ENCODE measurements around the gene IQCK. TPM values are rescaled to one million over a fixed set of nuclear protein-coding genes. Genes with fewer than 3 reads are reported as not detected.

IQCK gene
- total RNA-seq, 1 experiment from 2014 or later, result 11.7 TPM

DNA sequence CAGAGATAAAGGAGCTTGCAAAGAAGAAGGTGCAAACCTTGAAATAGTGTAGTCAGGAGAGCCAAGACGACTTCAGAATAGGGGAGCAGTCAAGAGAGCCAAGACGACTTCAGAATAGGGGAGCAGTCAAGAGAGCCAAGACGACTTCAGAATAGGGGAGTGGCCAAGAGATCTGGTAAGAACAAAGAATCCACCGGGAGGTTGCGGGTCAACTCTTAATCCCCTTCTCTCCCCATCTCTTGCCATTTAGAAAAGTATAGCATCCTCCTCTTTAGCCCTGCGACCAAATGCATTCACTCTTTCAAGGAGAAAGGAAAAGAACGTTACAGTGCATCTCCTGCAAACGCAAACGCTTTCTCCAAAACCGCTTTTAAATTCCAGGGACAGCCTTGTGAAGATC is 757 bp upstream of the IQCK start:
- no peak for DNase-seq (ENCODE audit: low spot score)

DNA sequence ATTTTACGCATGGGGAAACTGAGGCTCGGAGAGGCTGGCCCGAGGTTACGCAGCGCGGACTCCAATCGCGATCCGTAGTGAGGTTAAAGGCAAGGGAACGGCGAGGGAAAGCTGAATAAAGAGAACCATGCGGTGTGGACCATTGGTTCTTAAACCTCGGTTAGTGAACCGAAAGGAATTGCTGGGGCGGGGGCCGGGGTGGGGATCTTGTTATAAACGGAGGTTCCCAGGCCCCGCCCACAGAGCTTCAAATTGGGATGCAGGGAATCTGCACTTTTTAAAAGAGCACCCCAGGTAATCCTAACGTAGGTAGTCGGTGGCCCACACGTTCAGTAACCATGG is 524 bp downstream of the IQCK start:
- no peak for DNase-seq (ENCODE audit: low spot score)

DNA sequence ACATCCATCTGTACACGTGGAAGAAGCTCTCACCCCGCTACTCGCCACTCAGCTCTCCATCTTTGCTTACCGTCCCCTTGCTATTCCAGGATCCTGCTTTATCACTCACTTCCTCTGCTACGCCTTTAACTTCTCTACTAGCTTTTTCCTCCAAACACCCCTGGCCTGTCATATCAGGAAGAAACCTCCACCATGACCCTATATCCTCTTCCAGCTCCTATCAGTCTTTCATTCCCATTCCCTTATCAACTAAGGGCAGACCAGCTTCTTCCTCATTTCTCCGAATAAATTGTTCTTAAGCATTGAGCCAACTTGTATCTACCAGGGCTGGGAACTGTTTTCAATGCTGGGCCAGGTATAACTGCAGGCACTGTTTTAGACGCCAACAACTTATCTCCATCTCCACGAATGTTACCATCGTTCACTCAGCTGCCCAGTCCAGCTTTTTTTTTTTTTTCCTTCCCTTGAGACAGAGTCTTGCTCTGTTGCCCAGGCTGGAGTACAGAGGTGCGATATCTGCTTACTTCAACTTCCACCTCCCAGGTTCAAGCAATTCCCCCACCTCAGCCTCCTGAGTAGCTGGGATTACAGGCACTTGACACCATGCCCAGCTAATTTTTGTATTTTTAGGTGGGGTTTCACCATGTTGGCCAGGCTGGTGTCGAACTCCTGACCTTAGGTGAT is 4.3 kb downstream of the IQCK start:
- DNase-seq (ENCODE audit: low spot score), result no peak

DNA sequence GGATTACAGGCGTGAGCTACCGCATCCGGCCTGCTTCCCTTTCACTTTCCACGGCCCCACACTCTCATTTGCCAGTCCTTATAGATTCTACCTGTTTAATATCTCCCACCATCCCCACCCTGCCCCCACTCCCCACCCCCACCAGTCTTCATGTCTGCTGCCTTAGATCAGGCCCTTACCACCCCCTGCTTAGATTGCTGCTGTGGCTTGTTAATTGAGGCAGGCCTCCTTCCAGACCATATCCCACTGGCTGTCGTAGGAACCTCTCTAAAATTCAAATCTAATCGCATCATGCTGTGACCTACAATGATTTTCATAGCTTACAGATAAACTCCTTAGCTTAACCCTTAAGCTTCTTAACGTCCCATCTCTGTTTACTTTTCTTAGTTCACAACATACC is 4.9 kb downstream of the IQCK start:
- no peak for DNase-seq (ENCODE audit: low spot score)

DNA sequence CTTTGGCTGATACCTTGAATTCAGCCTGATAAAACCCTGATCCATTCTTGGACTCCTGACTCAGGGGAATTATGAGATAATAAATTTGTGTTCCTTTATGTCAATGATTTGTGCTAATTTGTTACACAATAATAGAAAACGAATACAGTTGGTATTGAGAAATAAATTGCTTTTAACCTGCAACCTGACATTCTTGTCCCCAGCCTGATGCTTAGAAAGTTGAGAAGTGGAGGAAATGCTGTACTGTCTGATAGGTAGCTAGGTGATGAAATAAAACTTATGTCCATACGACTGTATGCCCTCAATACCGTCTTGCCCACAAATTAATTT is 10.5 kb downstream of the IQCK start:
- DNase-seq (ENCODE audit: low spot score), result no peak

DNA sequence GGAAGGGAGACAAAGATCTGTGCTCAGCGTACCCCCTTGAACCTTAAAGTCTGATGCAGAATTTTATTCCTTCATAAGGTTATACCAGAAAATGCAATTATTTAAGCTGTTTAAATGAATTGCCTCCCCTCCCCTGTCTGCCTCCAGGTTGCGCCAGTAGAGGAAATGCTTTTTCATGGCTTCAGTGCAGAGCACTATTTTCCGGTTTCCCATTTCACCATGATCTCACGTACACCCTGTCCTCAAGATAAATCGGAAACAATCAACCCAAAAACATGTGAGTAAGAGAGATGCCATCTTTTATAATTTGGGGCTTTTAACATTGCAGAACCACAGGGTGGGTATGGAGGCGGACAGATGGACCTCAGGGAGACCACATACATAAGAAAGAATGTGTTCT is 15.5 kb downstream of the IQCK start:
- DNase-seq (ENCODE audit: low spot score), result no peak

DNA sequence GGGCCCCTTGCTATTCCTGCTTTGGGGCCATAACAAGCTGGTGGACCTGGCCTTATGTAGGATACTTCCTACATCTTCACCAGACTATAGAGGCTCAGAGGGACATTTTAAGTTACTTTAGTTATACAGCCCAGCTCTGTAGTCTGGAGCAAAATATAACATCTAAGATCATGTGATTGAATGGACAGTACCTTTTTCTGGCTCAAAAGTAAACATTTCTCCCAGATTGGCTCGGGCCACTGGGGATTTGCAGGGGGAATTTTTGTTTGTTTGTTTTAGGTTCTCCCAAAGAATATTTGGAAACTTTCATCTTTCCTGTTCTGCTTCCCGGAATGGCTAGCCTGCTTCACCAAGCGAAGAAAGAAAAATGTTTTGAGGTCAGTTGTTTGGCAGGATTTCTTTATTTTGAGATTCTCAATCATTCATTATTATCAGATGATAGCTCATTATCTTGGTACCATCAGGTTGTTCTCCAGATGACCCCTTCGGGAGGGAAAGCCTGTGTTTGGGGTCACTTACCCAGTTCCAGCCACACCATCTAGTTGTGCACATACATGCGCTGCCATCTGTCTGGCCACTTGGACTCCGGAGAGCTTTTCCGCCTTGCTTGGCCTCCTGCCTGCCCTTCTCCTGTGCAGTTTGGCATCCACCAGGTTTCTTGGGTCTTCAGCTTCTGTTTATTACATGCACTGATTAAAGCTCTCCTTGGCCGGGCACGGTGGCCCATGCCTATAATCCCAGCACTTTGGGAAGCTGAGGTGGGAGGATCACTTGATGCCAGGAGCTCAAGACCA is 17.2 kb downstream of the IQCK start:
- no peak for DNase-seq (ENCODE audit: low spot score)

DNA sequence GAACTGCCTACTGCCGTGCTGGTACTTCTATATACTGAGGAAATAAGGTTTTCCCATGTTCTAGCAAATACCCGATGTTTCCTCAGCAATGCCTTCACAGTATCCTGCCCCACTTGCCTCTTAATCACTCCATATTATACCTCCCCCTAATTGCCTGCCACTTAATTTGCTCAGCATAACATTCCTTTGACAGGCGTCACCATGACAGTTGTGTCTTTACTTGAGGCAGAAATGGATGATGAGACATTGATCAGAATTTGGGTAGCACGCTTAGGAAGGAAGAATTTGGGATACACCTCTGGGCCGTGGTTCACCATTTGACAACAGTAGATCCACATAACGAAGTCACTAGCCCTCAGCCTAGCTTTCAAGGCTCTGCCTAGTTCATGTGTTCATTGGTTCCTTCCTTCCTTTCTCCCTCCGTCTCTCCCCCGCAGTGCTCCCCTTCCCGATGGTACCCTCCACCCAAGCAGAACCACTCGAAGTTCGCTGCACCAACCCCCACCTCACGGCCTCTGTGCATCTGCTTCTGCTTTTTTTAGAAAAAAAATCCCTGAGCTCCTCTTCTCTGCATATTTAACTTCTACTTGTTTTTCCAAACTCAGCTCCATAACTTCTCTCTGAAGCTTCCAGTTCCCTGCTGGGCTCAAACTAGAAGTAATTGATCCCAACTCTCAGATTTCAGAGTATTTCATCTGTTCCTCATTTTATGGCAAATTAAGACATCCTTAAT is 19.4 kb downstream of the IQCK start:
- DNase-seq (ENCODE audit: low spot score), result no peak

DNA sequence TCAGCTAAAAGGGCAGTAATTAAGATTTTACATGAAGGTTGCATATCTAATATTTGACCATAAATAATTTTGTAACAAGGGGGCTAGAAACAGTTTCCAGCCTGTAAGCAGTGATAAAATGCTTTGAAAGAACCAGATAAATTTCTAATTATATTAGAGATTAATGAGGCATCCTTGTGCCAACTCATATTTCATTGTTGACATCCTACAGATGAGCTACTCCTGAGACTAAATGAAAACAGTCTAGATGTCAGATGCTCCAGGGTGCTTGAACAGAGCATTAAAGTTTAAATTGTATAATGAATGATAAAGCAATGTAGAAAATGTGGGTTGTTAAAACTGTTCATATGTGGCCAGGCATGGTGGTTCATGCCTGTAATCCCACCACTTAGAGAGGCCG is 23.3 kb downstream of the IQCK start:
- no peak for DNase-seq (ENCODE audit: low spot score)

DNA sequence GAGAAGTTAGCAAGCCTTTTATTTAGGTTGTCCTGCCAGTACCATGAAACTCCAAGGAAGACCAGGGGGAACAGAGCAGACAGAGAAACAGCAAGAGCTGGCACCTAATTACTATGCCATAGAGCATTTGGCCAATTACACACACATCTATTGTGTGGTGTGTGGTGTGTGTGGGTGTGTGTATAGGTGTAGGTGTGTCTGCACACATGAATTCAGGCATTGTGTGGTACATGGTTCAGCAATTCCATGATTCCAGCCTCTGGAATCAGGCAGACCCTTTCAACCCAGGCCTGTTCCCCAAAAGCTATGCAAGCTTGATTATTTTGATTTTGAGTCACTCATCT is 25.7 kb downstream of the IQCK start:
- DNase-seq (ENCODE audit: low spot score), result no peak

DNA sequence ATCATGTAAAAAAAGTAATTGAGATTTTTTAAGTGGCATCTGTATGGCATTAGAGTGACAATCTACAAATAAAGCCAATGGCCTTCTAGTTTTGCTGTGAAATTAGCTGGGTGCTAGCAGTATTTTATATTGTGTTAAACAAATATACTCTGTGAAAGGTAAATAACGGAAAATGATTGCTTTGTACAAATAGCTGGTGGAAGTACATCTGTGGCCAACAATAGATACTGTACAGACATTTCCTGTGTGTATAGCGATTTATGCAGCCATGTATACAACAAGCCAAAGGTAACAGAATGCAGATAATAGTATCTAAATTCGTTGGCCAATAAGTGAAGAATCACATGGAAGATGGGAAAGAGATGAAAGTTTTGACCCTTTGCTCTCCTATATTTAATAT is 26.6 kb downstream of the IQCK start:
- DNase-seq (ENCODE audit: low spot score), result no peak

DNA sequence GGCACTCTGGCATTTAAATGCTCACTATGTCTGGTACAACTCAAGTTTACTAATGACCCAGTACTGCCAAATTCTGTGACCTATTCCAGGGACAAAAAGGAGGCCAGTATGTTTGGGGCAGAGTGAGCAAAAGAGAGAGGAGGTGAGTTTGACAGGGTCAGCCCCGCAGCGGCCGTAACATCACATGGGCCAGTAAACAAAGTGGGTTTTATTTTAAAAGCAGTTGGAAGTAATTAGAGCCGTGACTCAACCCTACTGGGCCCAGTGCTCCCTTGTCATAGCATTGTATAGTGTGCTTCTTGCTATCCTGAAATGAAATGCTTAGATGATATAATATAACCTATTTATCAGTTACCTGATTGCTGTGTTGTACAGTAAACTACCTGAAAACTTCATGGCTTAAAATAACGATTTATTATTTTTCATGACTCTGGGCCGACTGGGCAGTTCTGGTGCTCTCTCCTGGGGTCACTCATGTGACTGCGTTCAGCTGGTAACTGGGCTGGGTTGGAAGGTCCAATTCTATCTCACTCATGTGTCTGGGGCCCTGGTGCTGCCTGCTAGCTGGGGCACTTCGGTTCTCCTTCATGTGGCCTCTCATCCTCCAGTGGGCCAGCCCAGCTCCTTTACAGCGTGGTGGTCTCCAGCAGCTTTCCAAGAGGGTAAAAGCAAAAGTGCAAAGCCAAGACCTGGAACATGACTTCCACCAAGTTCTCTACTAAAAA is 27.4 kb downstream of the IQCK start:
- DNase-seq (ENCODE audit: low spot score), result peak; percentile 38

DNA sequence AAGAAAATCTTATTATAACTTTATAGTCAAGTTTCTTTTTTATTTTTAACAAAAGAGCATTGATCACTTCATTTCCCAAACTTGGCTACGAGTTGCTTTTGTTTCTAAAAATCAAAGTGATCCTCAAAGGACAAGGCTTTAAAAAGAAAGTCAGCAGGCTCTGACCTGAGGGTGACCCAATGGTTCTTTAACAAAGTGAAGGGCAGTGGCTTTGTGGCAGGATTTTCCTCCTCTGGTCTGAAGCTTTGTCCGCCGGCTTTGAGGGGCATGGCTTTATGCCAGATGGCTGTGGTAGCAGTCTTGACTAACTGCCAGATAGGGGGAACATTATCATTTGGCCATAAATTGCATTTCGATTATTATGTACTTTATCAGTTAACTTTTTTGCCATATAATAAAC is 28.5 kb downstream of the IQCK start:
- no peak for DNase-seq (ENCODE audit: low spot score)

DNA sequence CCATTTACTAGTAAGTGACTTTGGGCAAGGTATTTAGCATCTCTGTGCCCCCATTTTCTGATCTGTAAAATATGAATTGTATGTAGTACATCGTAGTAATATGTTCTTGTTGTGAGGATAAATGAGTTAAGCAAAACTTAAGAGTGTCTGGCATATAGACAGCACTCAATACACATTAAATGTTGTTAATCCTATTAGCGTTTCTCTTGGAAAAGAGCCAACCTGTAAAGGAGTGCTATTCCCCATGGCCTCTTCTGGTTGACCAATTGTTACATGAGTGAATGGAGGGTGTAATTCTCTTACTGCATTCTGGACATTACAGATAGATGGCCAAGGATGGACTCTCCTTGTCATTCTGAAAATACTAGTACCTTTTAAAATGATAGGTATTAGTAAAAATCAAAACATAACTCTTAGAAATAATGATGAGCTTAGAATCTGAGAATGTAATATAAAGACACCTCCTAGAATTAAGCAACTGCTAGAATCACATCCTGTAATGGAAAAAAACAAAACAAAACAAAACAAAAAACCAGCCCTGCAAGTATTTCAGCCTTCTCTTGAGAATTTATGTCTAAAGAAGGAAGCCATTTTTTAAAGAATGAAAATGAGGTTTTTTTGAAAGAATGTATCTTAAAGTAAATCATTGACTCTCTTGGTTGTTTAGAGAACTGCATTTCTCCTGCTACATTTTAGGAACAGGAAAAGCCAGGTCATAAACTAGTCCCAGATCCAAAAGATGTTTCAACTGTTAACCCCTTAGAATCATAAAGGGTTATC is 30.5 kb downstream of the IQCK start:
- no peak for DNase-seq (ENCODE audit: low spot score)

DNA sequence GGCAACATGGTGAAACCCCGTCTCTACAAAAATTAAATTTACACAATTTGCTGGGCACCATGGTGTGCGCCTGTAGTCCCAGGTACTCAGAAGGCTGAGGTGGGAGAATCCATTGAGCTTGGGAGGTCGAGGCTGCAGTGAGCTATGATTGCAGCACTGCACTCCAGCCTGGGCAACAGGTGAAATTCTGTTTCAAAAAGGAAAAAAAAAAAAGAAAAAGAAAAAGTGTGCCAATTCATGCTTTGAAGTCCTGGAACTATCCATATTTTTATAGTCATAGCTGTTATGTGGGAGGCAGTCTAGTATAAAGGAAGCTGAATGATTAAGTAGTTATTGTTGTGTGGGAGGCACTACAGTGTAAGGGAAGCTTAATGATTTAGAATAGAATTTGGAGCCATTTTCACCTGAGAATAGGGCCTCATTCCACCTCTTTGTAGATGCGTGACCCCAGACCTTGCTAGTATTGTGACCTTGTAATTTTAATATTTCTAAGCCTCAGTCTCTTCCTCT is 31.6 kb downstream of the IQCK start:
- no peak for DNase-seq (ENCODE audit: low spot score)

DNA sequence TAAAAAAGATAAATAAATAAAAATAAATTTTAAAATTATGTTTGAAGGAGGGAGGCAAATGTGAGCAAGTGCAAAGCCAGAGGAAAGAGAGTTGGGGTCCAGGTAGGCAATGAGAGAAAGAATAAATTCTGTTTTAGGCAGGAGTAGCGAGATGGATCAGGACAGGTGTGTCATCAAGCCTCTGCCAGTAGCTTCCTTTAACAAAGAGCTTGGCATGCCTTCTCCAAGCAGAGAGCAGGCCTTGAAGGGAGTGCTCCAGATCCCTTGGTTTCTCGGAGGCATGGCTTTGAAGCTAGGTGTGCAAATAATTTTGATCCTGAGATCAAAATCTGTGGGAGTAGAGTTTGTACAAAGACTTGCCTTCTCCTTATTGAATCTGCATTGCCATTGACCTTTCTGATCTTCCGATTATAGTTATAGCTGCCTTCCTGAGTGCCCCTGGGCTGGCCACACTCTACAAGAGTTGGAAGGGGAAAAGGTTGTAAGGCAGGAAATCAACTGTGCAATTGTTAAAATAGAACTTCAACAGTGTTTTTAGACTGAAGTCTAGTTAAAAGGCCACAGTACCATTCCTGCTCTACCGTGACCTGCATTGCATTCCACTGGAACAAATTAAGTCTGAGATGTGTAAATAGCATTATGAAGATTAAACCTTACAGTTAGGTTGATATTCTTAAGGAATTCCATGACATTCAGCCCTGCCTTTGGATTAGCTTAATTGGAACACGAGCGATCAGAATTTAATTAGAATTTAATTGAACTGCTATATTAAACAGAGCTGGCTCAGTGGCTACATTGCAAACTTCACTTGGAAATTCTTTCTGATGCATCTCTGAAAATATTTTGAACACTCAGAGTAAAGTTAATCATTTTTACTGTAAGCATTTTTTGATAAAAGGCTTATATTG is 33.7 kb downstream of the IQCK start:
- DNase-seq (ENCODE audit: low spot score), result no peak

DNA sequence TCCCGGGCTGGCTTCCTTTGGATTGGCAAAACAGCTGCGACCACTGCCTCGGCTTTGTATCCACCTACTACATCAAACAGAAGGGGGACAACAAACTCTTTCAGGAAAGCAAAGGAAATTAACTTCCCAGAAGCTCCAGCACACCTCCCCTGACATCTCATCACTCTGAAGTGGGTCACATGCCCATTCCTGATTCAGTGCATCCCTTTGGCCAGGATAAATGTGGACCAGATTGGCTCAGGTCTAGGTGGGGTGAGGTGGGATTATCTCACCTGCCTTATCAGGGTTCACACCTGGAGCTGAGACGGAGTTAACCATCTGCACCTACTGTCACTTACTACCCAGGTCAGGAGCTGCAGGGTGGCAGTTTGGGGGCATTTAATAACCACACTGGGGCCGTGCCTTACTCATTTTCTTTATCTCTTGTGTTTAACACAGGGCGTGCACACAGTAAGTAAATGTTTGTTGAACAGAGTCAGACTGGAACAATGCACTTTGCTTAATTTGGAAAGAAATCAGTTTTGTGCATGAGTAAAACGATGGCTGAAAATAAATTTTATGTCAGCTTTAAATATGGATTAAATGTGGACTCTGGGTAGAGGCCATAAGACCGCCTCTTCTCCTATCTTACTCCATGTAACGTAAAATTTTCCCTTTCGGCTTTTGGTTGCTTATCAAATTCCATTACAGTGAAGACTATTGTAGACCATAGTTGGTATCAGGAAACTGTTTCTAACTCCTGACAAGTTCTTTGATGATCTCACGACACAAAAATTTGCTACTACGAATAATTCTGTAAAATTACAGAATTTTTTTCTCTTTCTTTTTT is 36.0 kb downstream of the IQCK start:
- DNase-seq (ENCODE audit: low spot score), result no peak

DNA sequence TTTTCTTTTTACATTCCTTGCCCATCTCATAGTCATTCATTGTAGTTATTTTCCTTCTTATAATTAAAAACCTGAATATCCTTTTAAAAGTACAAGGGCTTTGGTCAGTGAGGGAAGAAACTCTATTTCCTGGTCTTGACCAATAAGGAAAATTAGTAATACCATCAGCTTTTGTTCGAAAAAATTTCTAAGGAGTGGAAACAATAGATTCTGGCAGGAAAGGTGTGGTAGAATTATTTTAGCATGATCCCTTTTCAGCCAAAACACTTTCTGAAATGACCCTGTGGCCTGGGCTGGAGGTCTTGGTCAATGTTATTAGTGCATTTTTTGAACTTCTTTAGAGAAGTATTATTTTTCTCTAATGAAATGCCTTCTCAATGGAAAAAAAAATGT is 36.6 kb downstream of the IQCK start:
- no peak for DNase-seq (ENCODE audit: low spot score)

DNA sequence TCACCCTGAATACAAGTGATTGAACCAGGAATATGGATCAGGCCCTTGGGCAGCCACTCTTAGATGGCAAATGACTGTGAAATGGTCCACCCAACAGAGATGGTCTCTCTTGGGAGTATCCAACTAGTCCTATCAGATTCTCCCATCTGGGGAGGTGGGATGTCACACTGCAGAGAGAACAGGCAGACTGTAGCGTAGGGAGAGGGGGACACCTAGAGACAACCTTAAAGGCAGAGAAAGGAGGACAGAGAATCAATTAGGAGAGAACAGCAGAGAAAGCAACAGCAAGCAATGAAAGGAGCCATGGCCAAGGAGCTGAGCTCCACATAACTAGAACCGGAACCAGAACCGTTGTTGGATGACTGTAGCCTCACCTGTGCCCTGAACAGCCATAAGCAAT is 37.2 kb downstream of the IQCK start:
- no peak for DNase-seq (ENCODE audit: low spot score)

DNA sequence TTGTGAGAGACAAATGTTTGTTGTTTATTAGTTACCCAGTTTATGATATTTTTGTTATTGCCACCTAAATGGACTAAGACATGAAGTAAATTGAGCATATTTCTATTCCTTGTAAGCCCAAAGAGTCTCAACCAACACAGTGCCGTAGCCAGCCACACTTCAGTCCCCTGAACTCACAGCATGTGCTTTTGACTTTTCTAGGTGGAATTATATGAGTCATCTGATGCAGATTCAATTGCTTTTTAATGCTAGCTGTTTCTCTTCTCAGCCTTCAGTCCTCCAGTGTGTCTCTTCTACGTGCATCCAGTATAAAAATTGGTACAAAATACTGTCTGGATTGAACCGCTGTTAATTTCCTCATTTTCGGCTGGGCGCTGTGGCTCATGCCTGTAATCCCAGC is 39.0 kb downstream of the IQCK start:
- no peak for DNase-seq (ENCODE audit: low spot score)
